Activated CD4-positive, alpha-beta T cell treated with anti-CD3 and anti-CD28 coated beads, Interleukin-2, amount 50 U/mL, for 4 hours (primary cell): Measurements from ENCODE around the gene PCDHGB6.
"Not testable (repeated sequence)": the region's sequence is repeated elsewhere in the genome, so short reads cannot be mapped to it uniquely, and the experiment has no call there.

Source experiments
- DNase-seq, 2 experiments: peaks; one replicate each; pipeline ENCODE4 v3.0.0-alpha.2; 2020

PCDHGB6 gene

GRCh38 chr5:141419074-141419880, 11.5 kb downstream of the PCDHGB6 start:
- no peak for DNase-seq

- peak in 1 of 2 experiments; percentile 18 for DNase-seq
Measured at GRCh38 chr5:141420855-141421488, 13.2 kb downstream of the PCDHGB6 start, which contains the start of gene PCDHGA11. PCDHGA11 (plus strand) TSS chr5:141421051; CDS start chr5:141421228, 177 bp downstream.

GRCh38 chr5:141421489-141421855, 13.7 kb downstream of the PCDHGB6 start:
- no peak for DNase-seq

- no peak for DNase-seq
Measured at GRCh38 chr5:141422742-141423291, 15.0 kb downstream of the PCDHGB6 start.

- DNase-seq, result no peak
Measured at GRCh38 chr5:141427783-141428426, 20.1 kb downstream of the PCDHGB6 start.

- DNase-seq, result no peak
Measured at GRCh38 chr5:141430332-141431113, 22.7 kb downstream of the PCDHGB6 start, which contains the start of gene PCDHGA12. PCDHGA12 (plus strand) TSS chr5:141430507; CDS start chr5:141430760, 253 bp downstream.

GRCh38 chr5:141431286-141431685, 23.5 kb downstream of the PCDHGB6 start:
- no peak for DNase-seq

- not testable (repeated sequence) for DNase-seq
Measured at GRCh38 chr5:141432308-141432707, 24.5 kb downstream of the PCDHGB6 start.

GRCh38 chr5:141432726-141433125, 24.9 kb downstream of the PCDHGB6 start:
- not testable (repeated sequence) for DNase-seq

GRCh38 chr5:141434006-141434405, 26.2 kb downstream of the PCDHGB6 start:
- DNase-seq, result no peak

- no peak for DNase-seq
Measured at GRCh38 chr5:141437221-141437620, 29.4 kb downstream of the PCDHGB6 start.

- no peak for DNase-seq
Measured at GRCh38 chr5:141439411-141440141, 31.8 kb downstream of the PCDHGB6 start.

- DNase-seq, result no peak
Measured at GRCh38 chr5:141440341-141440740, 32.5 kb downstream of the PCDHGB6 start.

- DNase-seq, result no peak
Measured at GRCh38 chr5:141441571-141442170, 33.9 kb downstream of the PCDHGB6 start.
